IPS-20b (cell line): ENCODE data around the gene HYAL2.

Source experiments
- H3K27ac ChIP-seq: one replicate; pipeline ENCODE4 v1.5.1; 2013; ENCODE audit warnings: low read length
- H3K27me3 ChIP-seq: 2 replicates; pipeline ENCODE4 v1.6.1; 2013; ENCODE audit warnings: mild to moderate bottlenecking, low read length, inconsistent platforms; ENCODE audit not compliant: insufficient read depth
- H3K36me3 ChIP-seq: 2 replicates; pipeline ENCODE4 v1.6.1; 2013; ENCODE audit warnings: low read depth, mild to moderate bottlenecking, inconsistent platforms, low read length, moderate library complexity; ENCODE audit not compliant: insufficient read depth
- H3K4me1 ChIP-seq: 2 replicates; pipeline ENCODE4 v1.6.1; 2013; ENCODE audit warnings: mild to moderate bottlenecking, control low read depth, inconsistent platforms, low read length, moderate library complexity; ENCODE audit not compliant: insufficient read depth
- H3K4me3 ChIP-seq: 2 replicates; pipeline ENCODE4 v1.5.1; 2013; ENCODE audit warnings: mild to moderate bottlenecking, low read length, inconsistent platforms
- H3K9ac ChIP-seq: 2 replicates; pipeline ENCODE4 v1.6.1; 2013; ENCODE audit warnings: low read depth, mild to moderate bottlenecking, inconsistent platforms, low read length, moderate library complexity
- H3K9me3 ChIP-seq: 2 replicates; pipeline ENCODE4 v1.6.1; 2013; ENCODE audit warnings: mild to moderate bottlenecking, low read depth, low read length, inconsistent platforms; ENCODE audit not compliant: insufficient read depth

The HYAL2 gene, protein sequence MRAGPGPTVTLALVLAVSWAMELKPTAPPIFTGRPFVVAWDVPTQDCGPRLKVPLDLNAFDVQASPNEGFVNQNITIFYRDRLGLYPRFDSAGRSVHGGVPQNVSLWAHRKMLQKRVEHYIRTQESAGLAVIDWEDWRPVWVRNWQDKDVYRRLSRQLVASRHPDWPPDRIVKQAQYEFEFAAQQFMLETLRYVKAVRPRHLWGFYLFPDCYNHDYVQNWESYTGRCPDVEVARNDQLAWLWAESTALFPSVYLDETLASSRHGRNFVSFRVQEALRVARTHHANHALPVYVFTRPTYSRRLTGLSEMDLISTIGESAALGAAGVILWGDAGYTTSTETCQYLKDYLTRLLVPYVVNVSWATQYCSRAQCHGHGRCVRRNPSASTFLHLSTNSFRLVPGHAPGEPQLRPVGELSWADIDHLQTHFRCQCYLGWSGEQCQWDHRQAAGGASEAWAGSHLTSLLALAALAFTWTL

DNA sequence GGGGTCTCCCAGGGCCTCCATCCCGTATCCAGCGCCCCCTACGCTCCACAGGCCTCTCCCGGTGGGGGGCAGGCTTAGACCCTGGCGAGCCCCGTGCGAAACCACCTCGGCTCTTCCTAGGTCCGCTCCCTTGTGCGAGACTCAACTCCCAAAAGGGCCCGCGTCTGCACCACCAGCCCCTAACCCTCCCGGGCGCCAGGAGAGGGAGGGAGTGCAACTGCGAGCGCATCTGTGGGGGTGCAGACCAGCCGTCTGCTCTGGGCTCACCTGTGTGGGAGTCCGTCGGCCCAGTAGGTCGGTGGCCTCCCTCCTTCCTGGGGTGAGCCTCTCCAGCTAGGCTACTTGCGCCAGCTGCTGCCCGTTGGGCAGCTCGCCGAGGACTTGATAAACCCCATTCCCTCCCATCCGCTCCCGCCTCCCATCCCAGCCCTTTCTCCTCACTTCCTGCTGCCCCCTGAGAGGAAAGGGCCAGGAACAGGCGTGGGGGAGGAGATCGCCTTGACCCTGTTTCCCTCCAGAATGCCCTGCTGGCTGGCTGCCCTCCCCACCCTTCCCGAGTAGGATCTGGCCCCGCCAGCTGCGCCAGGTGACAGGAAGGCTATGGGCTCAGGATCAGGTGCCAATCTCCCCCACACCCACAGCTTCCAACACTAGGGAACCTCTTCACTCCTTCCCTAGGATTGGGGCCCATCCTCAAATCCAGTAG is at the start of gene HYAL2:
TSS of gene HYAL2 (minus strand) at position 360 of the 706 bp plus-strand sequence. CDS start 2,256 bp downstream, outside the sequence.
- H3K4me1 ChIP-seq, result peaks cover 7% of the 10 kb centered on the region; the same call in 1 of the 2 replicates
- H3K27ac ChIP-seq, result peak within 1 kb of the TSS; percentile 91
- peak within 1 kb of the TSS; percentile 100 for H3K4me3 ChIP-seq
- H3K9ac ChIP-seq, result peak within 1 kb of the TSS; percentile 99
- H3K27me3 ChIP-seq, result no peaks in the 10 kb centered on the region
- H3K9me3 ChIP-seq, result no peaks in the 10 kb centered on the region
- H3K36me3 ChIP-seq, result peaks cover 41% of the 10 kb centered on the region

DNA sequence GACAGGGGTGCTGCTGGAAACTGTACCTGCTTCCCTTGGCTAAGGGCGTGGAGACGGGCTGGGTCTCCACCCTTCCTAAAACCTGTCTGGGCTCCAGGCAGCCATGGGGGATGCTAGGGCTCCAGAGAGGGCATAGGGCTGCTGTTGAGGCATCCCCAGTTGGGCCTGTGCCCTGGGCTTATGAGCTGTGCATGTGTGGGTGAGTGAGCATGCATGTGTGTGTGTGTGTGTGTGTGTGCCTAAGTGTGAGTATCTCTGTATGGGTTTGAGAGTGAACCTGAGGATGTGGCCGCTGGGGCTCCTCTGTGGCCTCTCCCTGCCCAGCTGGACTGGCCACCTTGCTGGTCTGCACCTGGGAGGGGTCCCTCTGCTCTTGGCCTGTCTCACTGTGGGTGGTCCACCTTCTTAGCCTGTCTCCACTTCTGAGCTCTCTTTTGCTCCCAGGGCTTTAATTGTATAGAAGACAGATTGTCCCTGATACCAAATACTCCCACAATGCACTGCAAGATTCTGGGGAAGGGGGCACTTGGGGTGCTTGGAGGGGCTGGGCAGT is 48.7 kb upstream of the HYAL2 start:
- Histone ChIP-seq H3K4me3 (no peak overlapping the region), H3K9me3 (no peaks in the 10 kb centered on the region), H3K4me1 (peaks cover 9% of the 10 kb centered on the region; the same call in 1 of the 2 replicates), H3K27me3 (peaks cover 4% of the 10 kb centered on the region; the same call in 1 of the 2 replicates), H3K36me3 (no peaks in the 10 kb centered on the region), H3K27ac (no peak overlapping the region), H3K9ac (no peak overlapping the region)

DNA sequence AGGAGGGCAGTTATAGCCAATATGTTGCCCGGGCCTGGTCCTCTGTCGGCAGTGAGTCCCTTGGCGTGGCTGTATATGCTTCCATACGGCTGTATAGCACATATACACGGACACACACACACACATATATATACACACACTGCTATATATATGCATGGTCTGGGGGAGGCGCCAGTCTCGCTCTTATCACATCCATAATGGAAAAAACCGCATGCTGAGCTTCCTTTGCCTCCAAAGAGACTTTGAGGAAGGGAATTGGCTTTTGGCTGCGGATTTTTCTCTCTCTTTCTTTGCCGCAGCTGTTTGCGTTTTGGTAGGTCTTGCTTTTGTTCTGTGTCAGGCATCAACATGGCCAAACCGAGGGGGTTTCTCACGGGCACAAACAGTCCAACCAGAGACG is 48.0 kb upstream of the HYAL2 start:
- no peaks in the 10 kb centered on the region for H3K36me3 ChIP-seq
- H3K4me3 ChIP-seq, result no peak overlapping the region
- no peaks in the 10 kb centered on the region for H3K9me3 ChIP-seq
- peaks cover 10% of the 10 kb centered on the region for H3K27me3 ChIP-seq
- H3K27ac ChIP-seq, result no peak overlapping the region
- peaks cover 9% of the 10 kb centered on the region; the same call in 1 of the 2 replicates for H3K4me1 ChIP-seq
- no peak overlapping the region for H3K9ac ChIP-seq

DNA sequence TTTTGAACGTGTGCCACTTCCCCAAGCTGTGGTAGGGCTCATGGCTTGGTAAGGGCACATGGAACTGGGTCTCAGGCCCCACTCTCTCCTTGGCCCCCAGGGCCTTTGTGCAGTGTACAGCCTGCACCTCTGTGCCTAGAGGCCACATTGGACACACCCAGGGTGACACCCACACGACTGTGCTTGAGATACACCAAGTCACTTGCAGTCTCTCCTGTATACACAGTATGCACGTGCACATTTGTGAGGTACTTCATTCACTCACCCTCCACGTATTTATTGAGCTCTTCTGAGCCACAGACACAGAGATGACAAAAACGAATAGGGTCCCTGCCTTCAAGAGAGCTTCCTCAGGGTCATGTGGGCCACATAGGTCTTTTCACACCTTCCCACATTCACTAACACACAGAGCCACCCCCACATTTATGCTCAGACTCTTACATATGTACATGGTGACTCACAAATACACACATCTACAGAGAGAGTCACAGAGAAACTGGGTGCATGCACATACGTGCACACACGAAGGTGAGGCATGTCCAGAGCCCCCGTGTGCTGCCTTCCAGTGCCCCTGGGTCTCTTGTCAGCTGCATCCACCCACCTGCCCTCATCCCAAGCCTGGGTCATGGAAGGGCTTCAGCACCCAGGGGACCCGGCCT is 46.6 kb upstream of the HYAL2 start:
- H3K4me3 ChIP-seq, result no peak overlapping the region
- H3K36me3 ChIP-seq, result no peaks in the 10 kb centered on the region
- H3K27ac ChIP-seq, result no peak overlapping the region
- H3K4me1 ChIP-seq, result peaks cover 9% of the 10 kb centered on the region; the same call in 1 of the 2 replicates
- peaks cover 17% of the 10 kb centered on the region for H3K27me3 ChIP-seq
- no peak overlapping the region; the same call in 1 of the 2 replicates for H3K9ac ChIP-seq
- H3K9me3 ChIP-seq, result no peaks in the 10 kb centered on the region

DNA sequence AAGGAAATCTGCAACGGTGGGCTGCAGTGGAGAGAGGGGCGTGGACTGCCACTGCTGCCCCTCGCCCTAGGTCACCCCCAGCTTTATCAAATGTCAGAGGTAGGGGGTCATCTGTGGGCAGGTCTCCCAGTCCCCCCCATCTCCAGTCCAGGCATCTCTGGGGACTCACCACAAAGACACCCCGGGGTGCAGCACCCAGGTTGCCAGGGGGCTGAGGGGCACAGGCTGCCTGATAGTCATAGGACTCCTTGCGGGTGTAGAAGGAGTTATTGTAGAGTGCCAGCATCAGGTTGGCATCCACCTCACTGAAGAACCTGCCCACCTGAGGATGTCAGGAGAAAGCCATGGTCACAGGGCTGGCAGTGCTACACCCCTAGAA is 43.3 kb upstream of the HYAL2 start:
- Histone ChIP-seq H3K4me1 (no peaks in the 10 kb centered on the region), H3K9ac (peak overlapping the region; percentile 66; the same call in 1 of the 2 replicates), H3K36me3 (no peaks in the 10 kb centered on the region), H3K27ac (no peak overlapping the region), H3K9me3 (no peaks in the 10 kb centered on the region), H3K27me3 (peaks cover 29% of the 10 kb centered on the region), H3K4me3 (peak overlapping the region; percentile 72)

DNA sequence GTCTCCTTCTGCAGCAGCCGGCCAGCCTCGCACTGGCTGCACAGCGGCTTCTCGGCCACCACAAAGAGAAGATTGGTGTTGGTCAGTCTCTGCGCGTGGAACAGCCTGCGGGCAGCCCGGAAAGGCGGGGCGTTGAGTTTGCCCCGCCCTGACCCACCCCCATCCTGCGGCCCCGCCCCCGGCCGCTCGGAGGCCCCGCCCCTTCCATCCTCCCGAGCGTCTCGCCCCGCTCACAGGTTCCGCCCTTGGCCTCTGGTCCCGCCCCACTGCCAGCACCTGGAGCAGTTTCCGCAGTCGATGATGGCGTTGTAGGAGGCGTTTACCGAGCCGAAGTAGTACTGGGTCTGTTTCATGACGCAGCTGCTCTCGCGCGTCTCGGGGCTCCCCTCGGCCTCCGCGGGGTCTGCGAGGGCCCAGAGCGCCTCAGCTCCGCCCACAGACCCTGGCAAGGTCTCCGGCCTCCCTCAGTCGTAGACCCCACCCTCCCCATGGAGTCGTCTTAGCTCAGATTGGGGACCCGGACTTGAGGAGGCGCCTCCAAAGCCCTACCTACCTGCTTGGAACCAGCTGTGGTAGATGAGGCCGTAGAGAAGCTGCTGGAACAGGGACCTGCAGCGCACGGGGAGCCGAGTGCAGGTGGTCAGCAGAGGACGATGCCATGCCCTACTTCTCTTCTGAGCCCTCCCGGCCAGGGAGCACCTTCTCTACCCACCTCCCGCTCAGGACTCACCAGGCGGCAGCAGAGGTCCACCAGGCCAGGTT is 42.7 kb upstream of the HYAL2 start:
- no peaks in the 10 kb centered on the region for H3K36me3 ChIP-seq
- H3K4me3 ChIP-seq, result peak overlapping the region; percentile 72
- no peak overlapping the region for H3K27ac ChIP-seq
- no peaks in the 10 kb centered on the region for H3K9me3 ChIP-seq
- peak overlapping the region; percentile 66; the same call in 1 of the 2 replicates for H3K9ac ChIP-seq
- peaks cover 29% of the 10 kb centered on the region for H3K27me3 ChIP-seq
- H3K4me1 ChIP-seq, result no peaks in the 10 kb centered on the region

DNA sequence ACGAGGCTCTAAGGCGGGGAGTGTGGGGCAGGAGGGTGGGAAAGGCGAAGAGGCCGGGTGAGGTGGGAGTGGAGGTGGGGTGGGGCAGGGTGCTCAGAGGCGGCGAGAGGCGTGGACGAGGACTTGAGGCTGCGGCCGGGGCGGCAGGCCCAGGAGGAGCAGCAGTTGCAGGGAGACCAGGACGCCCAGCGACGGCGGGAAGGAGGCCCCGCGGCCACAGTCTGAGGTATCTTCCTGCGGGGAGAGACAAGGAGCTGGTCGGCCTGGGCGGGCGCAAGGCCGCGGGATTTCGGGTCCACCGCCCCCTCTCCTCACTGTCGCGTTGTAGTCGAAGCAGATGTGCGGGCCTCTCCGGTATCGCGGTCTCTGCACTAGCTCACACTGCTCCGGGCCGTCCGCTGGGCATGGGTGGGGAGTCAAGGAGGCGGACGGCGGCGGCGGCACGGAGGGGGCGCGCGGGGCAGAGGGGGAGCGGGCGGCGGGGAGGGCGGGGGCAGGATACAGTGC is 42.1 kb upstream of the HYAL2 start:
- Histone ChIP-seq H3K36me3 (no peaks in the 10 kb centered on the region), H3K27me3 (peaks cover 29% of the 10 kb centered on the region), H3K4me1 (0 out of 2 replicates have a peak, but pooled peaks cover 2% of the 10 kb centered on the region), H3K27ac (no peak overlapping the region), H3K9ac (peak overlapping the region; percentile 65; the same call in 1 of the 2 replicates), H3K4me3 (peak overlapping the region; percentile 72; the same call in 1 of the 2 replicates), H3K9me3 (no peaks in the 10 kb centered on the region)

DNA sequence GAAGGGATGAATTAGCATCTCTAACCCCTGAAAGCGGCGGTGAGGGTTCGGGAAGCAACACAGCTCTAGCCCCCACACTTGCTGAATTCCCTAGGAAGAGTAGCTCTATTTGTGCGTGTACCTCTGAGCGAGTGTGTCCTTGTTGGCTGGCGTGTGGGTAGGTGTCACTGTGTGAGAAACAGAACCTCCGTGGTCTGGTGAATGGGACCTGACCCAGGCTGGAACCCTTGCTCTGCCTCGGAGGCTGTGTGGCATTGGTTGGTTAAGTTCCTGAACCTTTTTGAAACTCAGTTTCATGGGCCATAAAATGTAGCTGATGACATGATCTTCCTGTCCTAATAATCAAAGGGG is 37.2 kb upstream of the HYAL2 start:
- Histone ChIP-seq H3K9me3 (no peaks in the 10 kb centered on the region), H3K4me1 (peaks cover 6% of the 10 kb centered on the region; the same call in 1 of the 2 replicates), H3K9ac (peak overlapping the region; percentile 3; the same call in 1 of the 2 replicates), H3K4me3 (peak overlapping the region; percentile 94), H3K36me3 (peaks cover 7% of the 10 kb centered on the region; the same call in 1 of the 2 replicates), H3K27ac (no peak overlapping the region), H3K27me3 (peaks cover 17% of the 10 kb centered on the region)

DNA sequence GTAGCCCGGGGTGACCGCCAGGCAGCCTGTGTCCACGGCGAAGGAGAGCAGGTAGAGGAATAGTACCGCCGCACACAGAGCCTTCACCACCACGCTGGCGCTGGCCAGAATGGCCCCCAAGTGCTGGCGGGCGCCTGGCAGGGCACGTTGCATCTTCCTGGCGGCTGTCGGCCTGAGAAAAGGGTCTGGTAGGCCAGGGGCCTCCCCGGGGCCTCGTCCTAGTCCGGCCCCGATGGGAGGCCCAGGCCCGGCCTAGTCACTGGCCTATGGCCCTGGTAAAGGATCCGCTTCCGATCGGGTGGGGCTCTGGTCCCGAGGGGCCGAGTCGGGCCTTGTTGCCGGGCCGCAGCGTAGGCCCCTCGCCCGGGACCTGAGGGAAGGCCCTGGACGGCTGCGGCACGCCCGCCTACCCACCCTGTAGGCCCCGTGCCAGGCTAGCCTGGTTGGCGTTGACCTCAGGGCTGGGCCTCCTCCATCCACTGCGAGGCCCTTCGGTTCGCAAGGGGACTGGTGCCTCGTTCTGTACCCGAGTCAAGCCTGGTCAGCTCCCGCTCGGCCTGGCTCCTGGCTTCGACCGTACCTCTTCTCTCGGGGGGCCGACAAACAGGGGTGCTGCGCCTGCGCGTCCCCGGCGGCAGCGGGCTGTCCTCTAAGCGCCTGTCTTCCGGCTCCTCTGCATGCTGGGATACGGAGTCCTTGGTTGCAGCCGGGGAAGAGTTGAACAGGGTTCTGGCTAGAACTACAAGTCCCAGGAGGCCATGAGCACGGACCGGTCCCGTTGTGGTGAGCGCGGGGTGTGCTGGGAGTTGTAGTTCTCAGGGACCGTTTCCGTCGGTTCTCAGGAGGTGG is 36.6 kb upstream of the HYAL2 start, which contains the start of gene TMEM115:
TSS of gene TMEM115 (minus strand) at position 611 of the 849 bp plus-strand sequence. CDS start at position 153, 458 bp downstream.
- peak within 1 kb of the TSS; percentile 88 for H3K9ac ChIP-seq
- H3K36me3 ChIP-seq, result peaks cover 13% of the 10 kb centered on the region
- peaks cover 6% of the 10 kb centered on the region; the same call in 1 of the 2 replicates for H3K4me1 ChIP-seq
- peaks cover 12% of the 10 kb centered on the region for H3K27me3 ChIP-seq
- H3K27ac ChIP-seq, result no peak within 1 kb of the TSS
- H3K4me3 ChIP-seq, result peak within 1 kb of the TSS; percentile 94
- no peaks in the 10 kb centered on the region for H3K9me3 ChIP-seq
